Adipocyte (in vitro differentiated cells): ENCODE measurements around the gene FPR3.
"Not testable (repeated sequence)": the region's sequence is repeated elsewhere in the genome, so short reads cannot be mapped to it uniquely, and the experiment has no call there.

Experiments
- DNase-seq: peaks from one replicate; pipeline ENCODE4 v3.0.0-alpha.2; 2015; ENCODE audit warnings: low read depth
- H3K27me3 ChIP-seq: replicated peaks from 2 replicates; pipeline ENCODE4 v1.7.0; 2013; ENCODE audit warnings: mild to moderate bottlenecking, low read length, moderate library complexity; ENCODE audit not compliant: control insufficient read depth, insufficient read depth
- H3K36me3 ChIP-seq: 2 replicates; pipeline ENCODE4 v1.7.0; 2013; ENCODE audit warnings: low read length, mild to moderate bottlenecking, moderate library complexity; ENCODE audit not compliant: control insufficient read depth, insufficient read depth, severe bottlenecking
- H3K4me1 ChIP-seq: 2 replicates; pipeline ENCODE4 v1.7.0; 2013; ENCODE audit warnings: mild to moderate bottlenecking, low read length, moderate library complexity; ENCODE audit not compliant: control insufficient read depth, insufficient read depth
- H3K4me3 ChIP-seq: 2 replicates; pipeline ENCODE4 v1.7.0; 2013; ENCODE audit warnings: mild to moderate bottlenecking, low read length, moderate library complexity
- H3K9ac ChIP-seq: 2 replicates; pipeline ENCODE4 v1.7.0; 2013; ENCODE audit warnings: mild to moderate bottlenecking, low read length, moderate library complexity
- H3K9me3 ChIP-seq: 2 replicates; pipeline ENCODE4 v1.7.0; 2013; ENCODE audit warnings: mild to moderate bottlenecking, low read length, moderate library complexity; ENCODE audit not compliant: control insufficient read depth

The FPR3 gene

GRCh38 chr19:51766461-51766860 is 28.5 kb upstream of the FPR3 start:
- Histone ChIP-seq H3K36me3 (no peaks in the 10 kb centered on the region), H3K4me3 (no peak overlapping the region), H3K27me3 (no peaks in the 10 kb centered on the region), H3K4me1 (no peaks in the 10 kb centered on the region), H3K9me3 (no peaks in the 10 kb centered on the region), H3K9ac (no peak overlapping the region)
- DNase-seq, result no peak

- no peaks in the 10 kb centered on the region for H3K4me1 ChIP-seq
- no peak for DNase-seq
- H3K4me3 ChIP-seq, result no peak overlapping the region
- no peak overlapping the region for H3K9ac ChIP-seq
- no peaks in the 10 kb centered on the region for H3K36me3 ChIP-seq
- no peaks in the 10 kb centered on the region for H3K27me3 ChIP-seq
- no peaks in the 10 kb centered on the region for H3K9me3 ChIP-seq
Measured at GRCh38 chr19:51771376-51772130, 23.4 kb upstream of the FPR3 start.

- H3K27me3 ChIP-seq, result no peaks in the 10 kb centered on the region
- H3K9me3 ChIP-seq, result no peaks in the 10 kb centered on the region
- no peak overlapping the region for H3K4me3 ChIP-seq
- no peaks in the 10 kb centered on the region for H3K36me3 ChIP-seq
- H3K4me1 ChIP-seq, result peaks cover under 1% of the 10 kb centered on the region
- DNase-seq, result no peak
- no peak overlapping the region for H3K9ac ChIP-seq
Measured at GRCh38 chr19:51772977-51773376, 22.0 kb upstream of the FPR3 start.

GRCh38 chr19:51776561-51776960 is 18.4 kb upstream of the FPR3 start:
- H3K27me3 ChIP-seq, DNase-seq, H3K9me3 ChIP-seq, H3K36me3 ChIP-seq, H3K4me1 ChIP-seq, H3K4me3 ChIP-seq, H3K9ac ChIP-seq: not testable (repeated sequence)

GRCh38 chr19:51777570-51778462 is 17.1 kb upstream of the FPR3 start:
- Histone ChIP-seq H3K9ac (peak overlapping the region; percentile 59), H3K27me3 (no peaks in the 10 kb centered on the region), H3K4me3 (peak overlapping the region; percentile 59), H3K36me3 (no peaks in the 10 kb centered on the region), H3K9me3 (no peaks in the 10 kb centered on the region), H3K4me1 (peaks cover 4% of the 10 kb centered on the region)
- peak; percentile 92 for DNase-seq

GRCh38 chr19:51779181-51779580 is 15.8 kb upstream of the FPR3 start:
- Histone ChIP-seq H3K9ac (no peak overlapping the region), H3K36me3 (no peaks in the 10 kb centered on the region), H3K4me3 (no peak overlapping the region), H3K9me3 (no peaks in the 10 kb centered on the region), H3K4me1 (peaks cover 4% of the 10 kb centered on the region), H3K27me3 (no peaks in the 10 kb centered on the region)
- DNase-seq, result no peak

GRCh38 chr19:51779703-51780102 is 15.3 kb upstream of the FPR3 start:
- no peak for DNase-seq
- Histone ChIP-seq H3K9me3 (no peaks in the 10 kb centered on the region), H3K27me3 (no peaks in the 10 kb centered on the region), H3K9ac (no peak overlapping the region), H3K4me3 (no peak overlapping the region), H3K4me1 (peaks cover 4% of the 10 kb centered on the region), H3K36me3 (no peaks in the 10 kb centered on the region)

- no peak for DNase-seq
- peaks cover 6% of the 10 kb centered on the region for H3K4me1 ChIP-seq
- no peaks in the 10 kb centered on the region for H3K9me3 ChIP-seq
Measured at GRCh38 chr19:51780270-51780669, 14.7 kb upstream of the FPR3 start.

GRCh38 chr19:51781999-51782398 is 13.0 kb upstream of the FPR3 start:
- DNase-seq, result no peak
- no peaks in the 10 kb centered on the region for H3K9me3 ChIP-seq

More at GRCh38 chr19:51780270-51780669, 14.7 kb upstream of the FPR3 start:
- Histone ChIP-seq H3K4me3 (no peak overlapping the region), H3K27me3 (no peaks in the 10 kb centered on the region), H3K36me3 (no peaks in the 10 kb centered on the region), H3K9ac (no peak overlapping the region)

GRCh38 chr19:51783372-51783771 is 11.6 kb upstream of the FPR3 start:
- Histone ChIP-seq H3K27me3 (no peaks in the 10 kb centered on the region), H3K4me3 (no peak overlapping the region), H3K4me1 (peaks cover 5% of the 10 kb centered on the region), H3K9me3 (no peaks in the 10 kb centered on the region), H3K36me3 (no peaks in the 10 kb centered on the region), H3K9ac (no peak overlapping the region)
- no peak for DNase-seq

More at GRCh38 chr19:51781999-51782398, 13.0 kb upstream of the FPR3 start:
- Histone ChIP-seq H3K9ac (no peak overlapping the region), H3K4me3 (no peak overlapping the region), H3K4me1 (peaks cover 9% of the 10 kb centered on the region), H3K27me3 (no peaks in the 10 kb centered on the region), H3K36me3 (no peaks in the 10 kb centered on the region)

GRCh38 chr19:51784109-51784785 is 10.7 kb upstream of the FPR3 start:
- Histone ChIP-seq H3K9me3 (no peaks in the 10 kb centered on the region), H3K27me3 (no peaks in the 10 kb centered on the region), H3K9ac (peak overlapping the region; percentile 6), H3K4me3 (no peak overlapping the region), H3K4me1 (peaks cover 5% of the 10 kb centered on the region), H3K36me3 (no peaks in the 10 kb centered on the region)
- DNase-seq, result no peak
